Smooth muscle cell of the brain vasculature (primary cell): ENCODE results near the gene SALL1.

Experiments
- DNase-seq: peaks from one replicate; pipeline ENCODE4 v3.0.0-alpha.2; 2012; ENCODE audit warnings: low read depth, low spot score

The SALL1 gene

GRCh38 chr16:51141106-51141505, 10.0 kb downstream of the SALL1 start:
- no peak for DNase-seq

- no peak for DNase-seq
Observed at GRCh38 chr16:51140112-51140511, 11.0 kb downstream of the SALL1 start.

GRCh38 chr16:51139568-51139967, 11.5 kb downstream of the SALL1 start:
- no peak for DNase-seq

GRCh38 chr16:51138178-51138577, 12.9 kb downstream of the SALL1 start:
- no peak for DNase-seq

- no peak for DNase-seq
Observed at GRCh38 chr16:51137097-51137496, 14.0 kb downstream of the SALL1 start.

GRCh38 chr16:51134876-51135275, 16.2 kb downstream of the SALL1 start:
- DNase-seq: no peak

GRCh38 chr16:51134269-51134812, 16.7 kb downstream of the SALL1 start:
- DNase-seq: no peak

- no peak for DNase-seq
Observed at GRCh38 chr16:51133688-51134087, 17.4 kb downstream of the SALL1 start.

GRCh38 chr16:51133183-51133582, 17.9 kb downstream of the SALL1 start:
- DNase-seq: no peak

- no peak for DNase-seq
Observed at GRCh38 chr16:51132490-51133115, 18.5 kb downstream of the SALL1 start.

GRCh38 chr16:51131619-51132018, 19.5 kb downstream of the SALL1 start:
- DNase-seq: no peak

- no peak for DNase-seq
Observed at GRCh38 chr16:51129105-51129504, 22.0 kb downstream of the SALL1 start.

GRCh38 chr16:51125992-51126391, 25.1 kb downstream of the SALL1 start:
- no peak for DNase-seq

- no peak for DNase-seq
Observed at GRCh38 chr16:51124896-51125295, 26.2 kb downstream of the SALL1 start.

GRCh38 chr16:51121850-51122249, 29.2 kb downstream of the SALL1 start:
- DNase-seq: no peak

GRCh38 chr16:51120730-51121347, 30.2 kb downstream of the SALL1 start:
- DNase-seq: no peak

- no peak for DNase-seq
Observed at GRCh38 chr16:51119973-51120729, 30.9 kb downstream of the SALL1 start.

GRCh38 chr16:51119556-51119955, 31.5 kb downstream of the SALL1 start:
- DNase-seq: no peak

- DNase-seq: no peak
Observed at GRCh38 chr16:51116353-51116752, 34.7 kb downstream of the SALL1 start.

GRCh38 chr16:51114382-51114781, 36.7 kb downstream of the SALL1 start:
- DNase-seq: no peak

GRCh38 chr16:51113236-51114125, 37.6 kb downstream of the SALL1 start:
- no peak for DNase-seq

GRCh38 chr16:51112323-51112722, 38.7 kb downstream of the SALL1 start:
- no peak for DNase-seq
